ENCODE data around the gene GAS6.

DNA sequence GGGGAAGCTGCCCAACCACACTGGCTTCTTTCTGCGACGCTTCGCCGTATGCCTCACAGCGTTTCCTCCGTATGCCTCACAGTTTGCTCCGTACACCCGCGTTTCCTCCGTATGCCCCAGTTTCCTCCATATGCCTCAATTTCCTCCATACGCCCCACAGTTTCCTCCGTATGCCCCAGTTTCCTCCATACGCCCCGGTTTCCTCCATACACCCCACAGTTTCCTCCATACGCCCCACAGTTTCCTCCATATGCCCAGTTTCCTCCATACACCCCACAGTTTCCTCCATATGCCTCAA, 22.6 kb downstream of the GAS6 start:
- TF ChIP-seq CTCF (IDR thresholded peaks at IDR 0.05) (no peak), POLR2A (IDR thresholded peaks at IDR 0.05) (no peak)
